HG02973 (cell line): Measurements from ENCODE around the gene CCNG2.

Experiments
- ATAC-seq: cut with Tn5 transposase; IDR thresholded peaks from one replicate; pipeline ENCODE4 v1.9.1; 2021; ENCODE audit warnings: moderate library complexity; ENCODE audit not compliant: unreplicated experiment

Gene CCNG2

GRCh38 chr4:77146186-77147078, 10.6 kb upstream of the CCNG2 start:
- no peak for ATAC-seq

- ATAC-seq, result no peak
Measured at GRCh38 chr4:77147079-77147782, 9.8 kb upstream of the CCNG2 start.

- ATAC-seq, result no peak
Measured at GRCh38 chr4:77148078-77148477, 8.9 kb upstream of the CCNG2 start.

GRCh38 chr4:77149789-77150188, 7.2 kb upstream of the CCNG2 start:
- no peak for ATAC-seq

GRCh38 chr4:77151241-77151640, 5.8 kb upstream of the CCNG2 start:
- ATAC-seq, result no peak

GRCh38 chr4:77152421-77152820, 4.6 kb upstream of the CCNG2 start:
- no peak for ATAC-seq

GRCh38 chr4:77153006-77153405, 4.0 kb upstream of the CCNG2 start:
- ATAC-seq, result no peak

- no peak for ATAC-seq
Measured at GRCh38 chr4:77154065-77154464, 2.9 kb upstream of the CCNG2 start.

- no peak for ATAC-seq
Measured at GRCh38 chr4:77154761-77155499, 2.1 kb upstream of the CCNG2 start.

GRCh38 chr4:77155631-77156452, 1.2 kb upstream of the CCNG2 start:
- ATAC-seq, result no peak

- ATAC-seq, result peak; percentile 90
Measured at GRCh38 chr4:77156533-77156911, 485 bp upstream of the CCNG2 start.

- ATAC-seq, result peak; percentile 52
Measured at GRCh38 chr4:77157859-77158486, 966 bp downstream of the CCNG2 start.

GRCh38 chr4:77158487-77158861, 1.5 kb downstream of the CCNG2 start:
- ATAC-seq, result no peak

GRCh38 chr4:77159806-77160205, 2.8 kb downstream of the CCNG2 start:
- ATAC-seq, result no peak

- ATAC-seq, result no peak
Measured at GRCh38 chr4:77163641-77164040, 6.6 kb downstream of the CCNG2 start.

GRCh38 chr4:77167173-77167572, 10.2 kb downstream of the CCNG2 start:
- no peak for ATAC-seq

- ATAC-seq, result no peak
Measured at GRCh38 chr4:77167866-77168265, 10.9 kb downstream of the CCNG2 start.

- ATAC-seq, result no peak
Measured at GRCh38 chr4:77169481-77169880, 12.5 kb downstream of the CCNG2 start.

GRCh38 chr4:77170926-77171325, 13.9 kb downstream of the CCNG2 start:
- ATAC-seq, result no peak

- no peak for ATAC-seq
Measured at GRCh38 chr4:77172336-77172735, 15.3 kb downstream of the CCNG2 start.
